Fibroblast of lung (primary cell): ENCODE results near the gene MAP3K6. TPM values are rescaled to one million over a fixed set of nuclear protein-coding genes. Genes with fewer than 3 reads are reported as not detected.

Source experiments
- DNase-seq, 2 donors: peaks; one replicate each; pipeline versions ENCODE4 v3.0.0 to v3.0.0-alpha.2; 2010; ENCODE audit warnings: low read depth in 2 of 2
- H2AFZ ChIP-seq: 2 replicates; pipeline ENCODE4 v1.5.1; 2012; ENCODE audit warnings: low read length, control low read depth, inconsistent platforms
- H3K27ac ChIP-seq: 2 replicates; pipeline ENCODE4 v1.5.1; 2011; ENCODE audit warnings: low read length, control low read depth; ENCODE audit not compliant: insufficient read depth
- H3K27me3 ChIP-seq: 2 replicates; pipeline ENCODE4 v1.5.1; 2011; ENCODE audit warnings: mild to moderate bottlenecking, low read length; ENCODE audit not compliant: control insufficient read depth, insufficient read depth
- H3K36me3 ChIP-seq: 2 replicates; pipeline ENCODE4 v1.5.1; 2011; ENCODE audit warnings: low read length; ENCODE audit not compliant: control insufficient read depth, insufficient read depth
- H3K4me1 ChIP-seq: 2 replicates; pipeline ENCODE4 v1.5.1; 2011; ENCODE audit warnings: low read length; ENCODE audit not compliant: control insufficient read depth, insufficient read depth; ENCODE audit errors: extremely low read depth
- H3K4me2 ChIP-seq: 2 replicates; pipeline ENCODE4 v1.5.1; 2011; ENCODE audit warnings: low read length, control low read depth; ENCODE audit not compliant: insufficient read depth; ENCODE audit errors: extremely low read depth
- H3K4me3 ChIP-seq, 4 experiments: fragments of 200-600 bp in 1 of 4; sonication (generic) in 1 of 4; replicated peaks in 1 of 4; 2 replicates each; pipeline ENCODE4 v1.5.1; 2011 to 2016; ENCODE audit warnings: low read length in 4 of 4, low read depth in 3 of 4, mild to moderate bottlenecking in 3 of 4, control low read depth in 2 of 4, inconsistent platforms in 1 of 4, mixed read lengths in 1 of 4; ENCODE audit not compliant: insufficient read depth in 1 of 4; ENCODE audit errors: control extremely low read depth in 1 of 4
- H3K79me2 ChIP-seq: 2 replicates; pipeline ENCODE4 v1.5.1; 2012; ENCODE audit warnings: mild to moderate bottlenecking, low read length, inconsistent platforms; ENCODE audit not compliant: control insufficient read depth, insufficient read depth
- H3K9ac ChIP-seq: 2 replicates; pipeline ENCODE4 v1.5.1; 2011; ENCODE audit warnings: mild to moderate bottlenecking, low read length, control low read depth; ENCODE audit not compliant: insufficient read depth
- H3K9me3 ChIP-seq: 2 replicates; pipeline ENCODE4 v1.5.1; 2012; ENCODE audit warnings: low read depth, low read length; ENCODE audit not compliant: control insufficient read depth, insufficient read depth
- H4K20me1 ChIP-seq: 2 replicates; pipeline ENCODE4 v1.5.1; 2011; ENCODE audit warnings: low read length; ENCODE audit not compliant: control insufficient read depth, insufficient read depth; ENCODE audit errors: extremely low read depth
- EZH2 ChIP-seq: IDR thresholded peaks from 2 replicates; pipeline ENCODE4 v1.5.1; 2012; ENCODE audit warnings: low read length, control low read depth, mild to moderate bottlenecking; ENCODE audit errors: missing control alignments
- polyA plus RNA-seq, 2 donors: library from polyadenylated mRNA; depleted of rRNA in 1 of 2; stranded (reverse) in 1 of 2; unstranded in 1 of 2; fragments of >200 nt; gene quantifications; 2 replicates each; pipeline ENCODE4 v1.2.1, GENCODE V29; 2011 to 2012; ENCODE audit warnings: missing spikeins in 1 of 2
- total RNA-seq: library from RNA; depleted of rRNA; stranded (reverse); fragments of >200 nt; gene quantifications from 2 replicates; pipeline ENCODE4 v1.2.1, GENCODE V29; 2014
- TF ChIP-seq, protein P1 (sequence below), 2 donors: IDR thresholded peaks in 1 of 2; conservative IDR thresholded peaks in 1 of 2; 1 replicate in 1 of 2; 2 replicates in 1 of 2; pipeline ENCODE4 v1.5.1; 2011 to 2012; ENCODE audit warnings: low read length in 2 of 2, control low read depth in 1 of 2, inconsistent platforms in 1 of 2, low read depth in 1 of 2, mild to moderate bottlenecking in 1 of 2

Gene MAP3K6
- total and polyA plus RNA-seq, 2 donors (not counting 1 experiment from before 2014, with no cell fraction given): 8.3 to 11.5 TPM

DNA sequence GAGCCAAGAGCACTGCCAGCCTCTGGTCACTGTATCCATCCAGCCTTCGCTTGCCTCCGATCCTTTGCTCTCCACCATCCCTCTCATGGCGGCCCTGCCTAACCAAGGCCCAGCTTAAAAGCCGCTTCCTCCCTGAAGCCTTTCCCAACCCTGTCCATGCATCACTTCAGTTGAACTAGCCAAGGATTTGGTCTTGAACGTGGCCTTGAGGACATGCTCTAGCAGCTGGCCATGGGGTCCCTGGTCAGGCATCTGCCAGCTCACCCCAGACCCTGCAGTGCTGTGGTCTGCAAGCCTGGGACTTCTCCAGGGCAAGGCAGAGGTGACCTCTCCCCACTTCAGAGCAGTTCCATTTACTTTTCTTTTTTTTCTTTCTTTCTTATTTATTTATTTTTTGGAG lies 30.0 kb downstream of the MAP3K6 start:
- Histone ChIP-seq H3K27ac (no peak overlapping the region), H3K36me3 (peaks cover 25% of the 10 kb centered on the region), H3K4me1 (peaks cover 6% of the 10 kb centered on the region), H3K4me3 (no peak overlapping the region), H2AFZ (no peak overlapping the region), H3K9ac (no peak overlapping the region), H3K27me3 (no peaks in the 10 kb centered on the region), H3K9me3 (no peaks in the 10 kb centered on the region), H4K20me1 (no peaks in the 10 kb centered on the region), H3K4me2 (no peak overlapping the region), H3K79me2 (no peaks in the 10 kb centered on the region)
- no peak for DNase-seq
- TF ChIP-seq, protein P1, sequence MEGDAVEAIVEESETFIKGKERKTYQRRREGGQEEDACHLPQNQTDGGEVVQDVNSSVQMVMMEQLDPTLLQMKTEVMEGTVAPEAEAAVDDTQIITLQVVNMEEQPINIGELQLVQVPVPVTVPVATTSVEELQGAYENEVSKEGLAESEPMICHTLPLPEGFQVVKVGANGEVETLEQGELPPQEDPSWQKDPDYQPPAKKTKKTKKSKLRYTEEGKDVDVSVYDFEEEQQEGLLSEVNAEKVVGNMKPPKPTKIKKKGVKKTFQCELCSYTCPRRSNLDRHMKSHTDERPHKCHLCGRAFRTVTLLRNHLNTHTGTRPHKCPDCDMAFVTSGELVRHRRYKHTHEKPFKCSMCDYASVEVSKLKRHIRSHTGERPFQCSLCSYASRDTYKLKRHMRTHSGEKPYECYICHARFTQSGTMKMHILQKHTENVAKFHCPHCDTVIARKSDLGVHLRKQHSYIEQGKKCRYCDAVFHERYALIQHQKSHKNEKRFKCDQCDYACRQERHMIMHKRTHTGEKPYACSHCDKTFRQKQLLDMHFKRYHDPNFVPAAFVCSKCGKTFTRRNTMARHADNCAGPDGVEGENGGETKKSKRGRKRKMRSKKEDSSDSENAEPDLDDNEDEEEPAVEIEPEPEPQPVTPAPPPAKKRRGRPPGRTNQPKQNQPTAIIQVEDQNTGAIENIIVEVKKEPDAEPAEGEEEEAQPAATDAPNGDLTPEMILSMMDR (conservative IDR thresholded peaks at IDR 0.05 in 1 of 2, IDR thresholded peaks at IDR 0.05 in 1 of 2; ENCODE audit: low read depth in 1 of 2, low read length in 2 of 2): no peak
- no peak for TF ChIP-seq EZH2

DNA sequence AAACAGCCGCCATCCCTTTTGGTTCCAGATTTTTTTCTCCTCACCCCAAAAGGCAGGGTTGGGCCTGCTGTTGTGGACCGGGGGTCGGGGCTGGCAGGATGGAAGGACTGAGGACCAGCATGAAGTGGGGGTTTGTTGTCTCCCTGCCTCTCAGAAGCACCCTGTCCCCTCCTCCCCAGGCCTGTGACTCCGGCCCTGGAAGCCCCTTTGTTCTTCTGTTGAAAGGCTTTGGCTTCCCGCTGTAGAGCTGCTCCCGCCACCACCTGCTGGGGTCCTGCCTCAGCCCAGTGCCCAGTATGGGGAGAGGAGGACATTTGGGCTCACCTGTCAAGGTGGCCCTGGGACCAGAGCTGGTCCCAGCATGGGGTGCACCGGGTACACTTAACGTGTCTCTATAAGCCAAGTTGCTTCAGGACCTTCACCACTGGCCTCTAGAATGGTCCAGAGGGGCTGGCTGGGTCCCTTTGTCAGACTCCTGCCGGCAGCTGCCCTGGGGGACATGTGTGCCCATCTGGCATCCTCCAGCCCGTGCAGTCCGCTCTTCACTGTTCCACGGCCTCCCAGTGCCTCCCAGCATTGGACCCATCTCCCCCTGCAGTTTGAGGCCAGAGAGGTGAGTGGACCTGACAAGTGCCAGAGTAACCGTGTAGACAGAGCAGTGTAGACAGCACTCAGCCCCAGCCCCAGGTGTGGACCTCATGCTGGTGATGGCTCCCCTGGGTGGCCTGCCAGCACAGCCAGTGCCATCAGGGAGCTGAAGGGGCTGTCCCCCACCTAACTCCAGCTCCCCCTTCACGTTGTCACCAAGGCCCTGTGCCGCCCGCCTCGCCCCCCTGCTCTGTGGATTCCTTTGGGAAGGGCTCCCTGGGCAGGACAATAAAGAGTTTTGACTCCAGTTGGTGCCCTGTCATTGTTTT lies 31.0 kb downstream of the MAP3K6 start:
- H3K36me3 ChIP-seq: peaks cover 25% of the 10 kb centered on the region
- no peak overlapping the region for H3K9ac ChIP-seq
- TF ChIP-seq, protein P1 (conservative IDR thresholded peaks at IDR 0.05 in 1 of 2, IDR thresholded peaks at IDR 0.05 in 1 of 2; ENCODE audit: low read depth in 1 of 2, low read length in 2 of 2): no peak
- TF ChIP-seq EZH2: no peak
- H3K9me3 ChIP-seq: no peaks in the 10 kb centered on the region
- H3K4me2 ChIP-seq: no peak overlapping the region
- DNase-seq: no peak
- no peak overlapping the region for H3K27ac ChIP-seq
- no peak overlapping the region for H2AFZ ChIP-seq
- no peaks in the 10 kb centered on the region for H3K4me1 ChIP-seq
- no peak overlapping the region for H3K4me3 ChIP-seq
- no peaks in the 10 kb centered on the region for H3K27me3 ChIP-seq
- H4K20me1 ChIP-seq: no peaks in the 10 kb centered on the region
- H3K79me2 ChIP-seq: no peaks in the 10 kb centered on the region

DNA sequence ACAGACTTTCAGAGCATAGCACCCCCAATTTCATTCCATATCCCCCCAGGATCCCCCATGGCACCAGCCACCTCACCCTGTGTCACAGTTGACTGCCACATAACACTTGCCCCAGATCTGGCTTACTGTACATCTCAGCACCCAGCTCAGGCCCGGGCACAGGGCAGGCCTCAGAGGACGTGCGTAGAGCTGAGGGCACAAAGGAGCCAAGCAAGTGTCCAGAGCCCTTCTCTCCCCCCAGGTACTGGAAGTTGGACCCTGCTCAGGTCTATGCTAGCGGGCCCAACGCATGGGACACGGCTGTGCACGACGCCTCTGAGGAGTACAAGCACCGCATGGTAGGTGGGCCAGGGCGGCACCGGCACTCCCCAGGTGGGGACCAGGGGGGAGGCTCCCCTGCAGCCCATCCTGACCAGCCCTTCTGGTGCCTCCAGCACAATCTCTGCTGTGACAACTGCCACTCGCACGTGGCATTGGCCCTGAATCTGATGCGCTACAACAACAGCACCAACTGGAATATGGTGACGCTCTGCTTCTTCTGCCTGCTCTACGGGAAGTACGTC lies 33.0 kb downstream of the MAP3K6 start:
- peaks cover 25% of the 10 kb centered on the region for H3K36me3 ChIP-seq
- no peaks in the 10 kb centered on the region for H3K27me3 ChIP-seq
- no peak overlapping the region for H2AFZ ChIP-seq
- H3K4me2 ChIP-seq: no peak overlapping the region
- no peaks in the 10 kb centered on the region for H3K4me1 ChIP-seq
- H3K9me3 ChIP-seq: no peaks in the 10 kb centered on the region
- TF ChIP-seq, protein P1 (conservative IDR thresholded peaks at IDR 0.05 in 1 of 2, IDR thresholded peaks at IDR 0.05 in 1 of 2; ENCODE audit: low read depth in 1 of 2, low read length in 2 of 2): no peak
- H3K79me2 ChIP-seq: peaks cover 9% of the 10 kb centered on the region
- H3K9ac ChIP-seq: no peak overlapping the region
- DNase-seq: no peak
- no peak overlapping the region for H3K27ac ChIP-seq
- H3K4me3 ChIP-seq: no peak overlapping the region
- H4K20me1 ChIP-seq: no peaks in the 10 kb centered on the region
